Ishikawa (cell line): ENCODE measurements around the gene AIP.
A peak's percentile ranks its signal among the peaks of the same experiment; 100 is the strongest.

Experiments used
- CEBPB ChIP-seq: IDR thresholded peaks from 2 replicates; pipeline ENCODE4 v1.6.1; 2012
- CREB1 ChIP-seq: IDR thresholded peaks from 2 replicates; pipeline ENCODE4 v1.6.1; 2012; ENCODE audit warnings: low read depth
- EGR1 ChIP-seq: IDR thresholded peaks from 2 replicates; pipeline ENCODE4 v1.6.1; 2012
- EP300 ChIP-seq: IDR thresholded peaks from 2 replicates; pipeline ENCODE4 v1.6.1; 2012; ENCODE audit warnings: borderline replicate concordance
- FOXM1 ChIP-seq: IDR thresholded peaks from 2 replicates; pipeline ENCODE4 v1.6.1; 2012; ENCODE audit warnings: low read depth, borderline replicate concordance
- NFIC ChIP-seq: IDR thresholded peaks from 2 replicates; pipeline ENCODE4 v1.6.1; 2012
- RAD21 ChIP-seq: IDR thresholded peaks from 2 replicates; pipeline ENCODE4 v1.6.1; 2012; ENCODE audit warnings: low read depth
- TAF1 ChIP-seq: IDR thresholded peaks from 2 replicates; pipeline ENCODE4 v1.6.1; 2012; ENCODE audit warnings: low read depth, mild to moderate bottlenecking
- TCF12 ChIP-seq: IDR thresholded peaks from 2 replicates; pipeline ENCODE4 v1.6.1; 2012; ENCODE audit warnings: low read depth
- TEAD4 ChIP-seq: IDR thresholded peaks from 2 replicates; pipeline ENCODE4 v1.6.1; 2012
- USF1 ChIP-seq: IDR thresholded peaks from 2 replicates; pipeline ENCODE4 v1.6.1; 2012
- YY1 ChIP-seq: IDR thresholded peaks from 2 replicates; pipeline ENCODE4 v1.6.1; 2012; ENCODE audit warnings: low read depth
- ZBTB7A ChIP-seq: IDR thresholded peaks from 2 replicates; pipeline ENCODE4 v1.6.1; 2012; ENCODE audit warnings: low read depth
- TF ChIP-seq, protein P1 (sequence below): IDR thresholded peaks from 2 replicates; pipeline ENCODE4 v1.6.1; 2012
- TF ChIP-seq, protein P2 (sequence below): IDR thresholded peaks from 2 replicates; pipeline ENCODE4 v1.6.1; 2012; ENCODE audit warnings: low read depth, mild to moderate bottlenecking

Gene AIP

DNA sequence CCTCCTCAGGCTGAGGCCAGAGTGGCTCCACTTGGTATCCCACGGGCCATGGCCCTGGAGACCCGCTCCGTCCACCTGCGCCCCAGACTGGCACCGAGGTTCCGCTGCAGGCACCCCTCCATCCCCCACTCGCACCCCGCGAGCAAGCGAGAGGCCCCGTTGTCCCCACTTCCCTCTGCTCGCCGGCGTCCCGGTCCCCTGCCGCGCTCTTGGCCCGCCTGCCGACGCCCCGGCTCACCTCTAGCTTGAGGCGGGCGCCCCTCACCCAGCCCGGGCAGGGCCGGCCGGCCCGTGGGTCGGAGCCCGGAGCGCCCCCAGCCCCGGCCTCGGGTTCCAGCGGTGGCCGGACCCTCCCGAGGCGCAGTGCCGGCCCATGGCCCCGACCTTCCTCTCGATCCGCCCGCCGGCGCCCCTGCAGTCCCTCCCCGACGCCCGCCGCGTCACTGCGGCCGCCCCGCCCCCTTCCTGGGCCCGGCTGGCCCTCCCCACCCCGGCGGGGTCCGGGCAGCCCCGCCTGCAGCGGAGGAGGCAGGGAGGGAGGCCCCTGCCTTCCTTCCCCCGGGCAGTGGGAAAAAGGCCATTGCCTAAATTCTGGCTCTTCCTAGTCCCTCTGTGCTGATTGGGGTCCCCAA is 22.2 kb downstream of the AIP start, which contains the start of gene PITPNM1:
TSS of gene PITPNM1 (minus strand) at position 414 of the 632 bp plus-strand sequence. CDS start 1,183 bp downstream, outside the sequence.
- no peak for TF ChIP-seq NFIC
- peak; percentile 42; the same call in 1 of the 2 replicates for TF ChIP-seq ZBTB7A

DNA sequence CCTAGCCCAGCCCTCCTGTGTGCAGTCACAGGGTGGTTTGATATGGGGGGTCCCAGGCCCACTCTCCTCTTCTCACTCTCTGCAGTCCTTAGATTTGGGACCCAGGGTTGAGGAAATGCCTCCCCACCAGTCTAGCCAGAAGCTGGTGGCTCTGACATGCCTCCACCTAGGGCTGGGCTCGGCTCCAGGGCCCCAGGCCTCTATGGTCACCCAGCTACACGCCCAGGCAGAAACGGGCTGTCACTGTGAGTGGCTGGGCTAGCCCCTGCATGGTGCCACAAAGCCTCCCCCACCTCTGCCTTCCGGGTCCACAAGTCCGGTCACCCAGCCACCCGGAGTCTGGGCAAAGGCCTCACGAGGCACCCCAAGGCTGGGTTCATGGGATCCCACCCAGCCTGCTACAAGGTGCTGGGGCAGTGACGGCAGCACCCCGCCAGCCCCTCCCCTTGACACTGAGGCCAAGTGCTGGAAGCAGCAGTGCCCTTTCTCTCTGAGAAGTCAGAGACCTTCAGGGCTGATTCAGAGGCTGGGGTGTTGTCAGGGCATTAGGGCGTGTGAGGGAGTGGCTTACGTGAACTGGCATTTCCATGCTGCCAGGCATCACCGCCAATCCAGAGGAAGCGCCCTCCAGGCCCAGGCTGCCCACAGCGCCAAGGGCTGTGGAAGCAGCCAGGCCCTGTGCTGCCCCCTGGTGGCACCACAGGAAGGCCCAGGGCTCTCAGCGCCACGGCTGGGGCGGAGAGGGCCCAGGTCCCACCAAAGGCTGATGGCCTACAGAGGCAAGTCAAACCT is 23.0 kb downstream of the AIP start:
- TF ChIP-seq TAF1 (no peak), NFIC (no peak), RAD21 (peak; percentile 82), TEAD4 (0 out of 2 replicates have a peak, but pooled peaks have one; percentile 9), FOXM1 (no peak), EP300 (peak; percentile 33; the same call in 1 of the 2 replicates), CREB1 (no peak; the same call in 1 of the 2 replicates), YY1 (peak; percentile 52; the same call in 1 of the 2 replicates), USF1 (no peak), TCF12 (peak; percentile 42; the same call in 1 of the 2 replicates), ZBTB7A (no peak), EGR1 (no peak), CEBPB (no peak)
- TF ChIP-seq, protein P1, sequence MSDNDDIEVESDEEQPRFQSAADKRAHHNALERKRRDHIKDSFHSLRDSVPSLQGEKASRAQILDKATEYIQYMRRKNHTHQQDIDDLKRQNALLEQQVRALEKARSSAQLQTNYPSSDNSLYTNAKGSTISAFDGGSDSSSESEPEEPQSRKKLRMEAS = peak; percentile 74
- TF ChIP-seq, protein P2, sequence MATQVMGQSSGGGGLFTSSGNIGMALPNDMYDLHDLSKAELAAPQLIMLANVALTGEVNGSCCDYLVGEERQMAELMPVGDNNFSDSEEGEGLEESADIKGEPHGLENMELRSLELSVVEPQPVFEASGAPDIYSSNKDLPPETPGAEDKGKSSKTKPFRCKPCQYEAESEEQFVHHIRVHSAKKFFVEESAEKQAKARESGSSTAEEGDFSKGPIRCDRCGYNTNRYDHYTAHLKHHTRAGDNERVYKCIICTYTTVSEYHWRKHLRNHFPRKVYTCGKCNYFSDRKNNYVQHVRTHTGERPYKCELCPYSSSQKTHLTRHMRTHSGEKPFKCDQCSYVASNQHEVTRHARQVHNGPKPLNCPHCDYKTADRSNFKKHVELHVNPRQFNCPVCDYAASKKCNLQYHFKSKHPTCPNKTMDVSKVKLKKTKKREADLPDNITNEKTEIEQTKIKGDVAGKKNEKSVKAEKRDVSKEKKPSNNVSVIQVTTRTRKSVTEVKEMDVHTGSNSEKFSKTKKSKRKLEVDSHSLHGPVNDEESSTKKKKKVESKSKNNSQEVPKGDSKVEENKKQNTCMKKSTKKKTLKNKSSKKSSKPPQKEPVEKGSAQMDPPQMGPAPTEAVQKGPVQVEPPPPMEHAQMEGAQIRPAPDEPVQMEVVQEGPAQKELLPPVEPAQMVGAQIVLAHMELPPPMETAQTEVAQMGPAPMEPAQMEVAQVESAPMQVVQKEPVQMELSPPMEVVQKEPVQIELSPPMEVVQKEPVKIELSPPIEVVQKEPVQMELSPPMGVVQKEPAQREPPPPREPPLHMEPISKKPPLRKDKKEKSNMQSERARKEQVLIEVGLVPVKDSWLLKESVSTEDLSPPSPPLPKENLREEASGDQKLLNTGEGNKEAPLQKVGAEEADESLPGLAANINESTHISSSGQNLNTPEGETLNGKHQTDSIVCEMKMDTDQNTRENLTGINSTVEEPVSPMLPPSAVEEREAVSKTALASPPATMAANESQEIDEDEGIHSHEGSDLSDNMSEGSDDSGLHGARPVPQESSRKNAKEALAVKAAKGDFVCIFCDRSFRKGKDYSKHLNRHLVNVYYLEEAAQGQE = no peak

- TF ChIP-seq EGR1 = no peak
- TF ChIP-seq FOXM1 = no peak
- TF ChIP-seq NFIC = no peak
- no peak for TF ChIP-seq CEBPB
- TF ChIP-seq EP300 = no peak
- no peak for TF ChIP-seq RAD21
- TF ChIP-seq, protein P1 = no peak
- no peak for TF ChIP-seq TEAD4
- no peak for TF ChIP-seq USF1
- TF ChIP-seq CREB1 = no peak
These were observed 23.7 kb downstream of the AIP start for GRCh38 chr11:67506426-67507051.

DNA sequence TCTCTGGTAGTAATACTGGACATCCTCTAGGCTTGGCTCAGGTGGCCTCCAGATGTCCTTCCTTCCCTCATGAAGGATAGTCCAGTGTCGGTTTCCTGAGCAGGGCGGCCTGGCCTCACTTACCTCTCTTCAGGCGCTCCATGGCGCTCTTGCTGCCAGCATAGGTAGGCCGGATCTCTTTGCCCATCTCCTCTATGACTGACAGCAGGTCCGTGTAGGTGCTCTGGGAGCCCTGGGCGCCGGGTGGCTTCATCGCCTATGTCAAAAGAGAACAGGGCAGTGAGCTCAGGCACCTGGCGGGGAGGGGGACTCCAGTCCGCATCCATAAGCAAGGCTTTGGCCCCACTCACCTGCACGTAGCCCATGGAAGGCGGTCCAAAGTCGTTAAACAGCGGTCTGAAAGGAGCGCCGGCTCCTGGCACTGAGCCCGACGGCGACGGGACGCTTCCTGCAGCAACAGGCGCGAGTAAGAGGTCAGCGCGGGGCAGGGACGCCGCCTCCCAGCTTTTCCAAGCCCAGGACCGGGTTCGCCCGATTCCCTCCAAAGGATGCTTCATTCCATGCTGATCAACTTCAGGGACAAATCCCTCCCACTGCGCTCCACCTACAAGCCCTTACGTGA is 24.5 kb downstream of the AIP start:
- no peak for TF ChIP-seq TAF1
- TF ChIP-seq NFIC = peak; percentile 58; the same call in 1 of the 2 replicates

- TF ChIP-seq EGR1 = no peak
- no peak for TF ChIP-seq NFIC
- TF ChIP-seq, protein P2 = no peak
- TF ChIP-seq TCF12 = peak; percentile 21; the same call in 1 of the 2 replicates
- TF ChIP-seq TAF1 = 0 out of 2 replicates have a peak, but pooled peaks have one; percentile 30
- TF ChIP-seq YY1 = no peak
- TF ChIP-seq ZBTB7A = no peak
- TF ChIP-seq, protein P1 = peak; percentile 73
- 0 out of 2 replicates have a peak, but pooled peaks have one; percentile 0 for TF ChIP-seq USF1
- TF ChIP-seq EP300 = no peak
- peak; percentile 78 for TF ChIP-seq FOXM1
- TF ChIP-seq CREB1 = no peak
- TF ChIP-seq RAD21 = no peak
- TF ChIP-seq TEAD4 = 0 out of 2 replicates have a peak, but pooled peaks have one; percentile 6
- TF ChIP-seq CEBPB = no peak
These were observed 25.1 kb downstream of the AIP start, which contains the start of gene CDK2AP2 for GRCh38 chr11:67507864-67508485. TSS of gene CDK2AP2 (minus strand) at chr11:67508162. CDS start at chr11:67508082, 80 bp downstream.
